Astrocyte (in vitro differentiated cells and primary cell): ENCODE measurements around the gene CHML.
"Not testable (repeated sequence)": the region's sequence is repeated elsewhere in the genome, so short reads cannot be mapped to it uniquely, and the experiment has no call there.

Experiments used
- CTCF ChIP-seq: IDR thresholded peaks from 2 replicates; pipeline ENCODE4 v1.5.1; 2011; ENCODE audit warnings: low read depth, mild to moderate bottlenecking, inconsistent platforms, low read length, moderate library complexity; ENCODE audit not compliant: insufficient read depth
- EZH2 ChIP-seq: IDR thresholded peaks from 2 replicates; pipeline ENCODE4 v1.6.1; 2012; ENCODE audit warnings: mild to moderate bottlenecking, low read length, inconsistent platforms; ENCODE audit not compliant: insufficient read depth

- TF ChIP-seq CTCF, EZH2: not testable (repeated sequence)
Observed at GRCh38 chr1:241681861-241682448, 41.8 kb upstream of the CHML start.
